ENCODE results near the gene ADGRD2. TPM values are rescaled to one million over a fixed set of nuclear protein-coding genes. Genes with fewer than 3 reads are reported as not detected.

The ADGRD2 gene
- total and polyA plus RNA-seq, 7 donors, result not detected

DNA sequence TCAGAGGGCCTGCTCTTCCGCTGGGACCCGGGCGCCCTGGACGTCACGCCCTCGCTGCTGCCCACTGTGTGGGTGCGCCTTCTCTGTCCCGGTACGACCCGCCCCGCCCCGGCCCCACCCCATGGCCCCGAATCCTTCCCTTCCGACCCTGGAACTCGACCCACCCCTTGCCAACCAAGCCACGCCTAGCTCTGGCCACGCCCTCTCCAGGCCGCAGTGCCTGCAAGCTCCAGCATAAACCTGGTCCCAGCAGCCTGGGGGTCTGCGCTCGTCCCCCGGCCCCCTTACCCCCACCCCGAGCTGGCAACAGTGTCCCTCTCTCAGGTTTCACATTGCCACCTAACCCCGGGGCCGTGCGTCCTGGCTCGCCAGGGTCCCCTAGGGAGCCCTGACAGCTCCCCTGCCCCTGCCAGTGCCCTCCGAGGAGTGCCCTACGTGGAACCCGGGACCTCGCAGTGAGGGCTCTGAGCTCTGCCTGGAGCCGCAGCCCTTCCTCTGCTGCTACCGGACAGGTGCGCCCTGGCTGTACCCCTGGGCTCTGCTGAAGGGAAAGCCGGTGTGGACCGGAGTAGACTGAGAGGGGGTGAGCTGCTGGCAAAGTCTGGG, 3.4 kb downstream of the ADGRD2 start:
- H3K36me3 ChIP-seq, result no peaks in the 10 kb centered on the region
- no peak for TF ChIP-seq POLR2AphosphoS5 (IDR thresholded peaks at IDR 0.05)
- no peak for TF ChIP-seq POLR2A (IDR thresholded peaks at IDR 0.05)
- TF ChIP-seq EP300 (IDR thresholded peaks at IDR 0.05), result no peak
- TF ChIP-seq, protein P1, sequence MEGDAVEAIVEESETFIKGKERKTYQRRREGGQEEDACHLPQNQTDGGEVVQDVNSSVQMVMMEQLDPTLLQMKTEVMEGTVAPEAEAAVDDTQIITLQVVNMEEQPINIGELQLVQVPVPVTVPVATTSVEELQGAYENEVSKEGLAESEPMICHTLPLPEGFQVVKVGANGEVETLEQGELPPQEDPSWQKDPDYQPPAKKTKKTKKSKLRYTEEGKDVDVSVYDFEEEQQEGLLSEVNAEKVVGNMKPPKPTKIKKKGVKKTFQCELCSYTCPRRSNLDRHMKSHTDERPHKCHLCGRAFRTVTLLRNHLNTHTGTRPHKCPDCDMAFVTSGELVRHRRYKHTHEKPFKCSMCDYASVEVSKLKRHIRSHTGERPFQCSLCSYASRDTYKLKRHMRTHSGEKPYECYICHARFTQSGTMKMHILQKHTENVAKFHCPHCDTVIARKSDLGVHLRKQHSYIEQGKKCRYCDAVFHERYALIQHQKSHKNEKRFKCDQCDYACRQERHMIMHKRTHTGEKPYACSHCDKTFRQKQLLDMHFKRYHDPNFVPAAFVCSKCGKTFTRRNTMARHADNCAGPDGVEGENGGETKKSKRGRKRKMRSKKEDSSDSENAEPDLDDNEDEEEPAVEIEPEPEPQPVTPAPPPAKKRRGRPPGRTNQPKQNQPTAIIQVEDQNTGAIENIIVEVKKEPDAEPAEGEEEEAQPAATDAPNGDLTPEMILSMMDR (IDR thresholded peaks at IDR 0.05), result no peak
- peaks cover 0 to 16% (median 6%) of the 10 kb centered on the region in 4 donors for H3K4me1 ChIP-seq
- H3K9me3 ChIP-seq, result no peaks in the 10 kb centered on the region
- WGBS, 2 donors, result 16 to 27% methylated on average over 35 of the region's 35 CpGs
- DNase-seq, result no peak
- intact Hi-C loops (cut with DNase I), result no loop called here
- H3K4me3 ChIP-seq, result no peak overlapping the region
- no peak overlapping the region for H3K27ac ChIP-seq
- peaks cover 39 to 56% (median 52%) of the 10 kb centered on the region in 3 donors for H3K27me3 ChIP-seq

DNA sequence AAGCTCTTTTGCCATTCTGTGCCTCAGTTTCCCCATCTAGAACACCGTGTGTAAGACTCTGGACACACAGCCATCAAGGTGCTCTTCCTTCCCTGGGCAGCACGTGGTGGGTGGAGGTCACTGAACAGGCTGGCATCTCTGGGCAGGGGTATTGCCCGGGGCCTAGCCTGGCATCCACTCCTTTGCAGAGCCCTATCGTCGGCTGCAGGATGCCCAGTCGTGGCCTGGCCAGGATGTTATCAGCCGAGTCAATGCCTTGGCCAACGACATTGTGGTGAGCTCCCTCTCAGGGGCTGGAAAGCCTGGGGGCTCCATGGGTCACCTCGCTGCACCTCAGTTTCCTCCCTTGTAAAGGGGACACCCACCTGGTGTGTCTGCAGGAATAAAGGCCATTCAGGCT, 4.0 kb downstream of the ADGRD2 start:
- Histone ChIP-seq H3K4me3 (no peak overlapping the region), H3K27ac (no peak overlapping the region), H3K27me3 (peaks cover 39 to 56% (median 51%) of the 10 kb centered on the region in 3 donors), H3K36me3 (no peaks in the 10 kb centered on the region), H3K4me1 (peaks cover 0 to 16% (median 6%) of the 10 kb centered on the region in 4 donors), H3K9me3 (no peaks in the 10 kb centered on the region)
- no peak for DNase-seq
- TF ChIP-seq POLR2A (IDR thresholded peaks at IDR 0.05) (no peak), POLR2AphosphoS5 (IDR thresholded peaks at IDR 0.05) (no peak), EP300 (IDR thresholded peaks at IDR 0.05) (no peak)
- TF ChIP-seq, protein P1 (IDR thresholded peaks at IDR 0.05), result no peak
- intact Hi-C loops (cut with DNase I), result no loop called here
- whole genome bisulfite sequencing, 2 donors, result 71 to 90% methylated on average over 9 of the region's 9 CpGs

DNA sequence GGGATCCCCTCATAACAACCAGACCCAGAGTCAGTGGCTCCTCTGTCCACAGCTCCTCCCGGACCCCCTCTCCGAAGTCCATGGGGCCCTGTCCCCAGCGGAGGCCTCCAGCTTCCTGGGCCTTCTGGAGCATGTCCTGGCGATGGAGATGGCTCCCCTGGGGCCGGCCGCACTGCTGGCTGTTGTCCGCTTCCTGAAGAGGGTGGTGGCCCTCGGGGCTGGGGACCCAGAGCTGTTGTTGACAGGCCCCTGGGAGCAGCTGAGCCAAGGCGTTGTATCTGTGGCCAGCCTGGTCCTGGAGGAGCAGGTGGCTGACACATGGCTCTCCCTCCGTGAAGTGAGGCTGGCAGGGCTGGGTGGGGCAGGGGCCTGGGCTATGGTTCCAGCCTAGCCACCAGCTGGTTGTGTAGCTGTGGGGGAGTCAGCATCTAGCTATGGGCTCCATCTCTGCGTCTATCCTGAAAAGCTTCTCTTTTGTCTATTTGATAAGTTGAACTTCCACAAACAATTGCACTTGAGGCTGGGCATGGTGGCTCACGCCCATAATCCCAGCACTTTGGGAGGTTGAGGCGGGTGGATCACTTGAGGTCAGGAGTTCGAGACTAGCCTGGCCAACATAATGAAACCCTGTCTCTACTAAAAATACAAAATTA, 4.7 kb downstream of the ADGRD2 start:
- intact Hi-C loops (cut with DNase I), result no loop called here
- WGBS, 2 donors, result 81 to 86% methylated on average over 14 of the region's 14 CpGs
- TF ChIP-seq POLR2A (IDR thresholded peaks at IDR 0.05), result no peak
- no peak for TF ChIP-seq EP300 (IDR thresholded peaks at IDR 0.05)
- no peak overlapping the region for H3K27ac ChIP-seq
- peaks cover 0 to 16% (median 6%) of the 10 kb centered on the region in 4 donors for H3K4me1 ChIP-seq
- no peak for DNase-seq
- no peaks in the 10 kb centered on the region for H3K36me3 ChIP-seq
- no peaks in the 10 kb centered on the region for H3K9me3 ChIP-seq
- peaks cover 36 to 52% (median 45%) of the 10 kb centered on the region in 3 donors for H3K27me3 ChIP-seq
- H3K4me3 ChIP-seq, result no peak overlapping the region

DNA sequence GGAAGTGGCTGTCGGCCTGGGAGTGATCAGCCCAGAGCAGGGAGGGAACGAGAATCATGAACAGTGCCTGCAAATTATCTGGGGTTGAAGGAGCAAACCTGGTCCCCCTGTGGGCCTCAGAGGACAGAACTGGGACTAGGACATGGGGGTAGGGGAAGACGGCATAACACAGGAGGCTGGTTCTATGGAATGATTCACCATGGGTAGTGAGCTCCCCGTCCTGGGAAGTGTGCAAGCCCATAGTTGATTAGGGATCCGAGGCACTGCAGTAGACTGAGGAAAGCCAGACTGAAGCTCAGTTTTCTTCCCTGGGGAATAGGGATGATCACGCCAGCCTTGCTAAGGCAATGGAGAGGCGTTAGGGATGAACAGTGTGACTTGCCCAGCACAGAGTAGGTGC, 5.6 kb downstream of the ADGRD2 start:
- peak; percentile 21 for DNase-seq
- no peaks in the 10 kb centered on the region for H3K36me3 ChIP-seq
- TF ChIP-seq POLR2A (IDR thresholded peaks at IDR 0.05), result no peak
- TF ChIP-seq EP300 (IDR thresholded peaks at IDR 0.05), result no peak
- no peak for TF ChIP-seq POLR2AphosphoS5 (IDR thresholded peaks at IDR 0.05)
- TF ChIP-seq, protein P1 (IDR thresholded peaks at IDR 0.05), result no peak
- H3K27ac ChIP-seq, result no peak overlapping the region
- H3K27me3 ChIP-seq, result peaks cover 27 to 43% (median 36%) of the 10 kb centered on the region in 3 donors
- intact Hi-C loops (cut with DNase I), result no loop called here
- no peaks in the 10 kb centered on the region for H3K9me3 ChIP-seq
- H3K4me3 ChIP-seq, result no peak overlapping the region
- 81 to 86% methylated on average over 7 of the region's 7 CpGs for WGBS, 2 donors
- peaks cover 0 to 9% (median 2%) of the 10 kb centered on the region in 4 donors for H3K4me1 ChIP-seq

DNA sequence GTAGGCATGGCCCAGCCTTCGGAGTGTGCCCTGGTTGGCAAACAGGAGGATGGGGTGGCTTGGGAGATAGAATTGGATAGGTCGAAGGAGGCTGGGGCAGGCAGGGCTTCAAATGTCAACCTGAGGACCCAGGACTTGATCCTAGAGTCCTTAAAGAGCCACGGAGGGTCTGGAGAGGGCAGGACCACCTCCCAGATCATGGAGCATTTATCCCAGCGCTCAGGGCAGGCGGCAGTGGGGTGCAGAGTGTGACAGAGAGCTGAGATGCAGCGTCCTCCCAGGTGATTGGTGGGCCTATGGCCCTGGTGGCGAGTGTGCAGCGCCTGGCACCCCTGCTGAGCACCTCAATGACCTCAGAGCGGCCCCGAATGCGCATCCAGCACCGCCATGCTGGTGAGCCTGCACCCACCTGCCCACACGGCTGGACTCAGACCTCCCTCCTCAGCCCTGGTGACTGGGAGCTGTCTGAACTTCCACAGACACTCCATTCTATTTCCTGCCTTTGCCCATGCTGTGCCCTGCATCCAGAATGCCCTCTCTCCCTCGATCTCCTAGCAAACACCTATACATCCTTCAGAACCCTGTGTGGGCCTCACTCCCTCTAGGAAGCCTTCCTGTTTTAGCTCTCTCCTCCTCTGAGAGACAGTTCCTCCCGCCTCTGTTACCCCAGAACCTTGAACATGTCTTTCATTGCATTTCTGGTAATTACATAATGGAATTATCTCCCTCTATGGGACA, 6.3 kb downstream of the ADGRD2 start:
- Histone ChIP-seq H3K36me3 (no peaks in the 10 kb centered on the region), H3K9me3 (no peaks in the 10 kb centered on the region), H3K27ac (no peak overlapping the region), H3K4me1 (peaks cover 0 to 8% (median 2%) of the 10 kb centered on the region in 4 donors), H3K4me3 (no peak overlapping the region), H3K27me3 (peaks cover 20 to 36% (median 29%) of the 10 kb centered on the region in 3 donors)
- peak; percentile 20 for DNase-seq
- 75% methylated on average over 15 of the region's 15 CpGs for WGBS, 2 donors
- TF ChIP-seq POLR2A (IDR thresholded peaks at IDR 0.05) (no peak), EP300 (IDR thresholded peaks at IDR 0.05) (no peak), POLR2AphosphoS5 (IDR thresholded peaks at IDR 0.05) (no peak)
- TF ChIP-seq, protein P1 (IDR thresholded peaks at IDR 0.05), result no peak
- intact Hi-C loops (cut with DNase I), result no loop called here
